DMS53 treated with DMSO at 0.1 percent for 48 hours (cell line): ENCODE data around the gene FDX2.
"Not testable (repeated sequence)": the region's sequence is repeated elsewhere in the genome, so short reads cannot be mapped to it uniquely, and the experiment has no call there.

Experiments used
- DNase-seq: peaks from one replicate; lab custom pipeline; 2025; ENCODE audit not compliant: unreplicated experiment; lab: John Stamatoyannopoulos, UW

FDX2 gene

GRCh38 chr19:10285393-10285792 lies 30.4 kb downstream of the FDX2 start:
- no peak for DNase-seq

GRCh38 chr19:10284960-10285278 lies 30.9 kb downstream of the FDX2 start:
- no peak for DNase-seq

GRCh38 chr19:10284065-10284959 lies 31.5 kb downstream of the FDX2 start:
- DNase-seq, result no peak

GRCh38 chr19:10283301-10284064 lies 32.3 kb downstream of the FDX2 start:
- DNase-seq, result no peak

GRCh38 chr19:10282043-10282442 lies 33.8 kb downstream of the FDX2 start:
- DNase-seq, result not testable (repeated sequence)

GRCh38 chr19:10279737-10280442 lies 35.9 kb downstream of the FDX2 start:
- DNase-seq, result no peak

- no peak for DNase-seq
Measured at GRCh38 chr19:10278935-10279334, 36.9 kb downstream of the FDX2 start.

- DNase-seq, result no peak
Measured at GRCh38 chr19:10277795-10278589, 37.8 kb downstream of the FDX2 start.

- DNase-seq, result no peak
Measured at GRCh38 chr19:10274589-10274988, 41.2 kb downstream of the FDX2 start.

- no peak for DNase-seq
Measured at GRCh38 chr19:10271543-10272086, 44.2 kb downstream of the FDX2 start.

GRCh38 chr19:10270616-10271394 lies 45.0 kb downstream of the FDX2 start, which contains the start of gene ICAM1:
TSS of gene ICAM1 (plus strand) at chr19:10271120. CDS start at chr19:10271160, 40 bp downstream.
- no peak for DNase-seq

GRCh38 chr19:10270180-10270615 lies 45.6 kb downstream of the FDX2 start:
- no peak for DNase-seq

GRCh38 chr19:10269333-10270179 lies 46.3 kb downstream of the FDX2 start:
- peak; percentile 33 for DNase-seq

GRCh38 chr19:10268071-10268470 lies 47.7 kb downstream of the FDX2 start:
- no peak for DNase-seq

GRCh38 chr19:10266706-10267105 lies 49.1 kb downstream of the FDX2 start:
- DNase-seq, result no peak

GRCh38 chr19:10262771-10263170 lies 53.0 kb downstream of the FDX2 start:
- no peak for DNase-seq

- peak; percentile 48 for DNase-seq
Measured at GRCh38 chr19:10260141-10260584, 55.7 kb downstream of the FDX2 start.
